HEK293 (cell line): Measurements from ENCODE around the gene PSEN2.

ENCODE experiments used
- BCL6B ChIP-seq: fragments of 450-650 bp; formaldehyde crosslinking; IDR thresholded peaks from 2 replicates; pipeline ENCODE4 v1.5.1; 2017; ENCODE audit warnings: missing biosample characterization, missing genetic modification characterization
- GLIS1 ChIP-seq: fragments of 450-650 bp; formaldehyde crosslinking; IDR thresholded peaks from 2 replicates; pipeline ENCODE4 v1.5.1; 2016; ENCODE audit warnings: missing biosample characterization, missing genetic modification characterization
- MZF1 ChIP-seq: fragments of 450-650 bp; formaldehyde crosslinking; IDR thresholded peaks from 2 replicates; pipeline ENCODE4 v1.5.1; 2017; ENCODE audit warnings: missing biosample characterization, missing genetic modification characterization, borderline replicate concordance
- REST ChIP-seq: fragments of 450-650 bp; formaldehyde crosslinking; IDR thresholded peaks from 2 replicates; pipeline ENCODE4 v1.5.1; 2016; ENCODE audit warnings: missing biosample characterization, missing genetic modification characterization
- SALL2 ChIP-seq: fragments of 450-650 bp; formaldehyde crosslinking; IDR thresholded peaks from 2 replicates; pipeline ENCODE4 v1.5.0; 2017; ENCODE audit warnings: missing biosample characterization, mild to moderate bottlenecking, missing genetic modification characterization, borderline replicate concordance
- ZBTB49 ChIP-seq: fragments of 450-650 bp; formaldehyde crosslinking; IDR thresholded peaks from 2 replicates; pipeline ENCODE4 v1.5.1; 2016; ENCODE audit warnings: missing biosample characterization, missing genetic modification characterization, low read depth
- ZFP37 ChIP-seq: fragments of 450-650 bp; formaldehyde crosslinking; IDR thresholded peaks from 2 replicates; pipeline ENCODE4 v1.5.1; 2016; ENCODE audit warnings: missing biosample characterization, missing genetic modification characterization
- ZFP69B ChIP-seq: fragments of 450-650 bp; formaldehyde crosslinking; IDR thresholded peaks from 2 replicates; pipeline ENCODE4 v1.5.1; 2016; ENCODE audit warnings: missing biosample characterization, missing genetic modification characterization
- ZNF157 ChIP-seq: fragments of 450-650 bp; formaldehyde crosslinking; IDR thresholded peaks from 2 replicates; pipeline ENCODE4 v1.5.1; 2016; ENCODE audit warnings: missing biosample characterization, missing genetic modification characterization
- ZNF211 ChIP-seq: fragments of 450-650 bp; formaldehyde crosslinking; IDR thresholded peaks from 2 replicates; pipeline ENCODE4 v1.5.1; 2016; ENCODE audit warnings: low read depth, missing biosample characterization, missing genetic modification characterization
- ZNF214 ChIP-seq: fragments of 450-650 bp; formaldehyde crosslinking; IDR thresholded peaks from 2 replicates; pipeline ENCODE4 v1.5.1; 2017; ENCODE audit warnings: missing biosample characterization, mild to moderate bottlenecking, missing genetic modification characterization, borderline replicate concordance
- ZNF221 ChIP-seq: fragments of 450-650 bp; formaldehyde crosslinking; IDR thresholded peaks from 2 replicates; pipeline ENCODE4 v1.5.1; 2017; ENCODE audit warnings: missing biosample characterization, missing genetic modification characterization, borderline replicate concordance
- ZNF37A ChIP-seq: fragments of 450-650 bp; IDR thresholded peaks from 2 replicates; pipeline ENCODE4 v1.5.1; 2018; ENCODE audit warnings: missing biosample characterization, missing genetic modification characterization
- ZNF391 ChIP-seq: fragments of 450-650 bp; formaldehyde crosslinking; IDR thresholded peaks from 2 replicates; pipeline ENCODE4 v1.5.1; 2016; ENCODE audit warnings: low read depth, missing biosample characterization, missing genetic modification characterization, borderline replicate concordance
- ZNF510 ChIP-seq: fragments of 450-650 bp; formaldehyde crosslinking; IDR thresholded peaks from 2 replicates; pipeline ENCODE4 v1.5.1; 2018; ENCODE audit warnings: mild to moderate bottlenecking, missing genetic modification characterization, missing biosample characterization; ENCODE audit not compliant: insufficient replicate concordance
- ZNF513 ChIP-seq: fragments of 450-650 bp; IDR thresholded peaks from 2 replicates; pipeline ENCODE4 v1.5.1; 2018; ENCODE audit warnings: missing biosample characterization, missing genetic modification characterization
- ZNF561 ChIP-seq: fragments of 450-650 bp; IDR thresholded peaks from 2 replicates; pipeline ENCODE4 v1.5.1; 2018; ENCODE audit warnings: missing biosample characterization, missing genetic modification characterization, borderline replicate concordance
- ZNF585B ChIP-seq: fragments of 450-650 bp; formaldehyde crosslinking; IDR thresholded peaks from 2 replicates; pipeline ENCODE4 v1.5.1; 2016; ENCODE audit warnings: missing biosample characterization, missing genetic modification characterization
- ZNF677 ChIP-seq: fragments of 450-650 bp; IDR thresholded peaks from 2 replicates; pipeline ENCODE4 v1.5.0; 2018; ENCODE audit warnings: missing biosample characterization, mild to moderate bottlenecking, missing genetic modification characterization, moderate library complexity
- ZNF792 ChIP-seq: fragments of 450-650 bp; formaldehyde crosslinking; IDR thresholded peaks from 2 replicates; pipeline ENCODE4 v1.5.1; 2016; ENCODE audit warnings: missing biosample characterization, missing genetic modification characterization
- ZSCAN30 ChIP-seq: fragments of 450-650 bp; IDR thresholded peaks from 2 replicates; pipeline ENCODE4 v1.5.1; 2018; ENCODE audit warnings: missing biosample characterization, mild to moderate bottlenecking, missing genetic modification characterization, moderate library complexity
- ZSCAN5A ChIP-seq: fragments of 450-650 bp; formaldehyde crosslinking; IDR thresholded peaks from 2 replicates; pipeline ENCODE4 v1.5.1; 2016; ENCODE audit warnings: missing biosample characterization, missing genetic modification characterization
- TF ChIP-seq, protein P1 (sequence below): fragments of 450-650 bp; formaldehyde crosslinking; IDR thresholded peaks from 2 replicates; pipeline ENCODE4 v1.5.1; 2016; ENCODE audit warnings: missing biosample characterization, missing genetic modification characterization
- TF ChIP-seq, protein P2 (sequence below): fragments of 450-650 bp; formaldehyde crosslinking; IDR thresholded peaks from 2 replicates; pipeline ENCODE4 v1.5.1; 2016; ENCODE audit warnings: missing biosample characterization, missing genetic modification characterization, low read depth

Gene PSEN2

GRCh38 chr1:226939438-226940028 lies 69.1 kb downstream of the PSEN2 start (continued):
- no peak for TF ChIP-seq ZBTB49 (tag by site-specific recombination)
- no peak for TF ChIP-seq BCL6B (tag by site-specific recombination)
- TF ChIP-seq ZNF677 (tag by site-specific recombination): no peak
- no peak for TF ChIP-seq ZNF157
- TF ChIP-seq ZNF211 (tag by site-specific recombination): no peak
- TF ChIP-seq ZFP69B (tag by site-specific recombination): peak; percentile 98
- TF ChIP-seq ZFP37 (tag by site-specific recombination): peak; percentile 99
- TF ChIP-seq ZNF585B: no peak
- TF ChIP-seq ZNF510: no peak
- peak; percentile 99 for TF ChIP-seq ZSCAN30 (tag by site-specific recombination)
- peak; percentile 67 for TF ChIP-seq MZF1 (tag by site-specific recombination)
- peak; percentile 82 for TF ChIP-seq GLIS1
- TF ChIP-seq ZNF221: no peak
- peak; percentile 88 for TF ChIP-seq REST
- TF ChIP-seq, protein P1, sequence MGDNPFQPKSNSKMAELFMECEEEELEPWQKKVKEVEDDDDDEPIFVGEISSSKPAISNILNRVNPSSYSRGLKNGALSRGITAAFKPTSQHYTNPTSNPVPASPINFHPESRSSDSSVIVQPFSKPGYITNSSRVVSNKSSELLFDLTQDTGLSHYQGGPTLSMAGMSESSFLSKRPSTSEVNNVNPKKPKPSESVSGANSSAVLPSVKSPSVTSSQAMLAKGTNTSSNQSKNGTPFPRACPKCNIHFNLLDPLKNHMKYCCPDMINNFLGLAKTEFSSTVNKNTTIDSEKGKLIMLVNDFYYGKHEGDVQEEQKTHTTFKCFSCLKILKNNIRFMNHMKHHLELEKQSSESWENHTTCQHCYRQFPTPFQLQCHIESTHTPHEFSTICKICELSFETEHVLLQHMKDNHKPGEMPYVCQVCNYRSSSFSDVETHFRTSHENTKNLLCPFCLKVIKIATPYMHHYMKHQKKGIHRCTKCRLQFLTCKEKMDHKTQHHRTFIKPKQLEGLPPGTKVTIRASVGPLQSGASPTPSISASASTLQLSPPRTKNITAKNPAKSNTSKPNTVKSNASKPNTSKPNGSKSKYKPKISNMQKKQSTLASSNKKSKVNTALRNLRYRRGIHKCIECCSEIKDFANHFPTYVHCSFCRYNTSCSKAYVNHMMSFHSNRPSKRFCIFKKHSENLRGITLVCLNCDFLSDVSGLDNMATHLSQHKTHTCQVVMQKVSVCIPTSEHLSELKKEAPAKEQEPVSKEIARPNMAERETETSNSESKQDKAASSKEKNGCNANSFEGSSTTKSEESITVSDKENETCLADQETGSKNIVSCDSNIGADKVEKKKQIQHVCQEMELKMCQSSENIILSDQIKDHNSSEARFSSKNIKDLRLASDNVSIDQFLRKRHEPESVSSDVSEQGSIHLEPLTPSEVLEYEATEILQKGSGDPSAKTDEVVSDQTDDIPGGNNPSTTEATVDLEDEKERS: peak; percentile 90
- TF ChIP-seq SALL2 (tag by site-specific recombination): no peak
- peak; percentile 81; the same call in 1 of the 2 replicates for TF ChIP-seq ZNF792 (tag by site-specific recombination)
- TF ChIP-seq ZNF214 (tag by site-specific recombination): no peak
- TF ChIP-seq ZSCAN5A (tag by site-specific recombination): peak; percentile 95
- TF ChIP-seq, protein P2, sequence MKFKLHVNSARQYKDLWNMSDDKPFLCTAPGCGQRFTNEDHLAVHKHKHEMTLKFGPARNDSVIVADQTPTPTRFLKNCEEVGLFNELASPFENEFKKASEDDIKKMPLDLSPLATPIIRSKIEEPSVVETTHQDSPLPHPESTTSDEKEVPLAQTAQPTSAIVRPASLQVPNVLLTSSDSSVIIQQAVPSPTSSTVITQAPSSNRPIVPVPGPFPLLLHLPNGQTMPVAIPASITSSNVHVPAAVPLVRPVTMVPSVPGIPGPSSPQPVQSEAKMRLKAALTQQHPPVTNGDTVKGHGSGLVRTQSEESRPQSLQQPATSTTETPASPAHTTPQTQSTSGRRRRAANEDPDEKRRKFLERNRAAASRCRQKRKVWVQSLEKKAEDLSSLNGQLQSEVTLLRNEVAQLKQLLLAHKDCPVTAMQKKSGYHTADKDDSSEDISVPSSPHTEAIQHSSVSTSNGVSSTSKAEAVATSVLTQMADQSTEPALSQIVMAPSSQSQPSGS (tag by site-specific recombination): no peak
- TF ChIP-seq ZNF513 (tag by site-specific recombination): no peak; the same call in 1 of the 2 replicates
- TF ChIP-seq ZNF391 (tag by site-specific recombination): peak; percentile 84; the same call in 1 of the 2 replicates
- peak; percentile 93 for TF ChIP-seq ZNF561
- no peak for TF ChIP-seq ZNF37A (tag by site-specific recombination)
